ENCODE measurements around the gene UBR4. TPM values are rescaled to one million over a fixed set of nuclear protein-coding genes. Genes with fewer than 3 reads are reported as not detected.

UBR4 gene
- total and polyA plus RNA-seq, 2 of the 8 experiments (the other 6 are each of a cell fraction or from before 2014, with no cell fraction given), result 139 to 152 TPM

DNA sequence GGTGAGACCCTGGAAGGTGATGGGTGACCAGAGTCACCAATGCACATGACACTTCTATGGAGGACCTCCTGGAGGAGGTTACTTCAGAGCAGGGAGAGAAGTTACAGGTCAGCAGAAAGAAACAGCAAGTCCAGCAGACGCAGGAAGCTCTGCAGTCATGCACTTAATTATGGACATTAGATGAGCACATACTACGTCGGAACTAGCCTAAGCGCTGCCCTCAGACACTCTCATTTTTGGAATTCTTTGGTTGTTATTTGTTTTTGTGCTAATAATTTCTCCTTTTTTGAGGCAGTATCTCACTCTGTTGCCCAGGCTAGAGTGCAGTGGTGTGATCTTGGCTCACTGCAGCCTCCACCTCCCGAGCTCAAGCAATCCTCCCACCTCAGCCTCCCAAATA is 160.3 kb downstream of the UBR4 start:
- Histone ChIP-seq H4K91ac (replicated peaks; ENCODE audit: insufficient read length, low read length) (no peak overlapping the region), H3K27me3 (replicated peaks in 1 of 4; ENCODE audit: control insufficient read depth in 3 of 4, extremely low read depth in 1 of 4, insufficient read depth in 3 of 4, low read length in 3 of 4) (no peaks in the 10 kb centered on the region), H2BK5ac (ENCODE audit: low read depth, low read length) (no peak overlapping the region), H4K8ac (ENCODE audit: extremely low read depth, insufficient read depth, low read length) (no peak overlapping the region), H2BK20ac (ENCODE audit: low read length) (no peak overlapping the region), H3K79me1 (ENCODE audit: low read depth, low read length) (peaks cover 2% of the 10 kb centered on the region; the same call in 1 of the 2 replicates), H3K18ac (ENCODE audit: extremely low read depth, low read length) (no peak overlapping the region), H3K4me2 (ENCODE audit: insufficient read depth in 1 of 2, low read depth in 2 of 2, low read length in 2 of 2) (no peak overlapping the region), H3K4me3 (ENCODE audit: extremely low read depth in 1 of 4, insufficient read depth in 2 of 4, low read depth in 3 of 4, low read length in 4 of 4) (no peak overlapping the region), H3K9me3 (ENCODE audit: insufficient read depth in 2 of 2, low read depth in 1 of 2, low read length in 1 of 2) (no peaks in the 10 kb centered on the region), H4K20me1 (replicated peaks in 1 of 2; ENCODE audit: control insufficient read depth in 1 of 2, insufficient read depth in 2 of 2, low read length in 2 of 2) (no peaks in the 10 kb centered on the region), H3K9ac (replicated peaks in 1 of 4; ENCODE audit: extremely low read depth in 1 of 4, low read depth in 3 of 4, low read length in 3 of 4) (no peak overlapping the region), H3K14ac (ENCODE audit: insufficient read length) (no peak overlapping the region), H2AK5ac (ENCODE audit: low read depth, low read length) (no peak overlapping the region), H2BK12ac (ENCODE audit: low read depth, low read length) (no peak overlapping the region), H3K56ac (replicated peaks; ENCODE audit: insufficient read length, low read depth, low read length) (no peak overlapping the region), H2AFZ (ENCODE audit: low read length) (no peak overlapping the region), H3K36me3 (ENCODE audit: control insufficient read depth in 2 of 4, insufficient read depth in 4 of 4, low read length in 3 of 4) (no peaks in the 10 kb centered on the region), H3K79me2 (ENCODE audit: control insufficient read depth in 1 of 2, insufficient read depth in 2 of 2, low read length in 2 of 2) (no peaks in the 10 kb centered on the region), H3K4me1 (replicated peaks in 1 of 4; ENCODE audit: control insufficient read depth in 3 of 4, insufficient read depth in 4 of 4, low read length in 3 of 4) (peaks cover 0 to 2% (median 0%) of the 10 kb centered on the region in 4 experiments; a peak in 2 of 7 replicates), H3K27ac (ENCODE audit: low read depth, low read length) (no peak overlapping the region), H3K4ac (replicated peaks; ENCODE audit: insufficient read length, low read depth, low read length) (no peak overlapping the region), H3K23ac (ENCODE audit: insufficient read length) (no peak overlapping the region), H2BK15ac (ENCODE audit: low read length) (no peak overlapping the region), H2BK120ac (replicated peaks; ENCODE audit: low read depth, low read length) (no peak overlapping the region), H4K5ac (ENCODE audit: insufficient read length, low read depth, low read length) (no peak overlapping the region), H3K23me2 (ENCODE audit: low read depth, low read length) (no peaks in the 10 kb centered on the region)
- ChIA-PET CTCF (ENCODE audit: partially characterized antibody) (interaction anchor here (0.7 to 1.8 kb wide), 7 partner anchors 13 to 165 kb away, joined by 3 to 6 read pairs (median 3); no protein-coding TSS in a partner anchor), POLR2A (ENCODE audit: partially characterized antibody) (interaction anchor here (0.6 kb wide), 1 partner anchor 259 kb away, joined by 4 read pairs; no protein-coding TSS in a partner anchor)
- TF ChIP-seq POU5F1 (IDR thresholded peaks at IDR 0.05; ENCODE audit: low read depth, low read length) (no peak), SUZ12 (IDR thresholded peaks at IDR 0.05; ENCODE audit: low read length) (no peak), SP4 (IDR thresholded peaks at IDR 0.05; ENCODE audit: low read length) (no peak), GABPA (IDR thresholded peaks at IDR 0.05; ENCODE audit: borderline replicate concordance, insufficient read depth, low read length) (no peak), CHD2 (IDR thresholded peaks at IDR 0.05; ENCODE audit: low read length) (no peak)
- FAIRE-seq (no peak), DNase-seq (ENCODE audit: low read depth in 1 of 2, low spot score in 2 of 2) (no peak)
- WGBS, 2 experiments (ENCODE audit: extremely low coverage in 1 of 2, insufficient coverage in 1 of 2, insufficient read length in 1 of 2, insufficient replicate concordance in 2 of 2, low coverage in 1 of 2, low lambda C conversion rate in 2 of 2, missing lambda C conversion rate in 1 of 2), result 93% methylated on average over 5 of the region's 5 CpGs; no CpG with 5 or more reads in 1 of the 2 experiments
